Panc1 (cell line): ENCODE measurements around the gene LACRT. TPM values are rescaled to one million over a fixed set of nuclear protein-coding genes. Genes with fewer than 3 reads are reported as not detected.

ENCODE experiments used
- ATAC-seq: fragments of 200-7000 bp; cut with Tn5 transposase; 2 replicates; pipeline ENCODE4 v1.9.1; 2020; ENCODE audit warnings: mild to moderate bottlenecking, moderate library complexity
- BruUV-seq: library from RNA; stranded (reverse); fragments of 400-500 nt; replicated peaks from 2 replicates; lab custom pipeline; 2021; lab: Mats Ljungman, UMichigan
- CTCF ChIA-PET: fragments of 300-600 bp; sonication (Branson Sonifier 250); formaldehyde crosslinking; loops from one replicate; lab custom pipeline; 2022; ENCODE audit warnings: antibody characterized with exemption; lab: Charles Lee
- POLR2A ChIA-PET: fragments of 300-600 bp; sonication (Branson Sonifier 250); formaldehyde crosslinking; loops from one replicate; lab custom pipeline; 2022; ENCODE audit warnings: antibody characterized with exemption; lab: Charles Lee
- DNase-seq: peaks from one replicate; pipeline ENCODE4 v3.0.0-alpha.2; 2010; ENCODE audit warnings: low read depth, low spot score
- H3K27ac ChIP-seq: 2 replicates; pipeline ENCODE4 v1.5.1; 2011; ENCODE audit warnings: mild to moderate bottlenecking, low read length, inconsistent platforms
- H3K27me3 ChIP-seq: fragments of 200-500 bp; sonication (Bioruptor generic); 2 replicates; pipeline ENCODE4 v1.6.0; 2014; ENCODE audit warnings: low read length, inconsistent platforms; ENCODE audit not compliant: control insufficient read depth, insufficient read depth
- H3K36me3 ChIP-seq: fragments of 200-500 bp; sonication (Bioruptor generic); 2 replicates; pipeline ENCODE4 v1.5.1; 2014; ENCODE audit warnings: inconsistent platforms, mild to moderate bottlenecking, low read length, moderate library complexity; ENCODE audit not compliant: control insufficient read depth, insufficient read depth
- H3K4me1 ChIP-seq: 2 replicates; pipeline ENCODE4 v1.5.1; 2011; ENCODE audit warnings: inconsistent platforms, mild to moderate bottlenecking, low read length, moderate library complexity; ENCODE audit not compliant: control insufficient read depth, insufficient read depth
- H3K4me3 ChIP-seq, 2 experiments: 2 replicates each; pipeline ENCODE4 v1.5.1; 2011 to 2012; ENCODE audit warnings: low read depth in 2 of 2, low read length in 2 of 2, mild to moderate bottlenecking in 2 of 2, inconsistent platforms in 1 of 2, moderate library complexity in 1 of 2
- H3K9me3 ChIP-seq: fragments of 200-500 bp; sonication (Bioruptor generic); 2 replicates; pipeline ENCODE4 v1.5.1; 2014; ENCODE audit warnings: low read depth, mild to moderate bottlenecking, inconsistent platforms, low read length, moderate library complexity; ENCODE audit not compliant: control insufficient read depth, insufficient read depth
- POLR2AphosphoS5 ChIP-seq: IDR thresholded peaks from 2 replicates; pipeline ENCODE4 v1.6.1; 2012; ENCODE audit warnings: mild to moderate bottlenecking, low read depth, low read length, moderate library complexity
- SIN3A ChIP-seq: IDR thresholded peaks from 2 replicates; pipeline ENCODE4 v1.6.1; 2012; ENCODE audit warnings: low read depth, mild to moderate bottlenecking, low read length, moderate library complexity, borderline replicate concordance; ENCODE audit not compliant: insufficient read depth
- TCF7L2 ChIP-seq: IDR thresholded peaks from 2 replicates; pipeline ENCODE4 v1.6.1; 2011; ENCODE audit warnings: mild to moderate bottlenecking, low read depth, low read length, inconsistent platforms
- in situ Hi-C: cut with HindIII; loops from 2 replicates; pipeline ENCODE4 v1.10.0; 2016; ENCODE audit warnings: low sequenced_read_pairs, low pct_unique_long_range_greater_than_20kb
- intact Hi-C: fragments of 100-400 bp; cut with micrococcal nuclease; formaldehyde crosslinking; loops from one replicate; pipeline ENCODE4 v1.10.0; 2022; ENCODE audit not compliant: unreplicated experiment
- total RNA-seq: library from RNA; stranded (reverse); gene quantifications from one replicate; pipeline ENCODE4 v1.2.1, GENCODE V29; 2021; ENCODE audit not compliant: unreplicated experiment
- TF ChIP-seq, protein P1 (sequence below), 2 experiments: IDR thresholded peaks; 2 replicates each; pipeline ENCODE4 v1.6.1; 2011 to 2012; ENCODE audit warnings: low read depth in 2 of 2, control low read depth in 1 of 2, low read length in 1 of 2, mild to moderate bottlenecking in 1 of 2, moderate library complexity in 1 of 2; ENCODE audit not compliant: insufficient read depth in 1 of 2
- TF ChIP-seq, protein P2 (sequence below): fragments of 450-650 bp; IDR thresholded peaks from 2 replicates; pipeline ENCODE4 v1.5.1; 2017; ENCODE audit warnings: mild to moderate bottlenecking

Gene LACRT
- total RNA-seq, 1 experiment from 2014 or later, result not detected

DNA sequence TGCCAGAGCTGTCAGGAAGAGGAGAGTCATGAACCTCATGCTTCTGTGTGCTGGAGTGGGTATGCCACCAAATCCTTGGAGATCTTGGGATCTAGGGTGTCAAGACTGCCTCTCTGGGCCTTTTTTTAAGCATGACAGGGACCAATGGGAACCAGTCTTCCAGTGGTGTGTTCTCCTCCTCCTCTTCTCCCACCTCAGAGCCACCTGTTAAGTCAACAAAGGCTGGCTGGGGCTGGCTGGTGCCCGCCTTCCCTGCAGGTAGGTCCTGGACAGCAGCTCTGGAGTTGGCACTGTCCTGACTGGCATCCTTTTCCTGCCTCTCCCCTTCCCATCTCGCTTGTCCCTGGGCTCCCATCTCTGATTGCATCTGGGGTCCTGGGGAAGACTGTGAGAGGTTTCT, 13.6 kb upstream of the LACRT start, which contains the start of gene DCD:
Gene DCD (minus strand): TSS at position 101 of the 400 bp plus-strand sequence. CDS start 62 bp downstream, at position 39.
- intact Hi-C loops (no loop called here), in situ Hi-C loops (no loop called here)
- TF ChIP-seq TCF7L2 (no peak), POLR2AphosphoS5 (no peak), SIN3A (no peak)
- TF ChIP-seq, protein P1, sequence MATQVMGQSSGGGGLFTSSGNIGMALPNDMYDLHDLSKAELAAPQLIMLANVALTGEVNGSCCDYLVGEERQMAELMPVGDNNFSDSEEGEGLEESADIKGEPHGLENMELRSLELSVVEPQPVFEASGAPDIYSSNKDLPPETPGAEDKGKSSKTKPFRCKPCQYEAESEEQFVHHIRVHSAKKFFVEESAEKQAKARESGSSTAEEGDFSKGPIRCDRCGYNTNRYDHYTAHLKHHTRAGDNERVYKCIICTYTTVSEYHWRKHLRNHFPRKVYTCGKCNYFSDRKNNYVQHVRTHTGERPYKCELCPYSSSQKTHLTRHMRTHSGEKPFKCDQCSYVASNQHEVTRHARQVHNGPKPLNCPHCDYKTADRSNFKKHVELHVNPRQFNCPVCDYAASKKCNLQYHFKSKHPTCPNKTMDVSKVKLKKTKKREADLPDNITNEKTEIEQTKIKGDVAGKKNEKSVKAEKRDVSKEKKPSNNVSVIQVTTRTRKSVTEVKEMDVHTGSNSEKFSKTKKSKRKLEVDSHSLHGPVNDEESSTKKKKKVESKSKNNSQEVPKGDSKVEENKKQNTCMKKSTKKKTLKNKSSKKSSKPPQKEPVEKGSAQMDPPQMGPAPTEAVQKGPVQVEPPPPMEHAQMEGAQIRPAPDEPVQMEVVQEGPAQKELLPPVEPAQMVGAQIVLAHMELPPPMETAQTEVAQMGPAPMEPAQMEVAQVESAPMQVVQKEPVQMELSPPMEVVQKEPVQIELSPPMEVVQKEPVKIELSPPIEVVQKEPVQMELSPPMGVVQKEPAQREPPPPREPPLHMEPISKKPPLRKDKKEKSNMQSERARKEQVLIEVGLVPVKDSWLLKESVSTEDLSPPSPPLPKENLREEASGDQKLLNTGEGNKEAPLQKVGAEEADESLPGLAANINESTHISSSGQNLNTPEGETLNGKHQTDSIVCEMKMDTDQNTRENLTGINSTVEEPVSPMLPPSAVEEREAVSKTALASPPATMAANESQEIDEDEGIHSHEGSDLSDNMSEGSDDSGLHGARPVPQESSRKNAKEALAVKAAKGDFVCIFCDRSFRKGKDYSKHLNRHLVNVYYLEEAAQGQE (IDR thresholded peaks at IDR 0.05; ENCODE audit: insufficient read depth in 1 of 2, low read depth in 2 of 2, low read length in 1 of 2), result no peak
- TF ChIP-seq, protein P2, sequence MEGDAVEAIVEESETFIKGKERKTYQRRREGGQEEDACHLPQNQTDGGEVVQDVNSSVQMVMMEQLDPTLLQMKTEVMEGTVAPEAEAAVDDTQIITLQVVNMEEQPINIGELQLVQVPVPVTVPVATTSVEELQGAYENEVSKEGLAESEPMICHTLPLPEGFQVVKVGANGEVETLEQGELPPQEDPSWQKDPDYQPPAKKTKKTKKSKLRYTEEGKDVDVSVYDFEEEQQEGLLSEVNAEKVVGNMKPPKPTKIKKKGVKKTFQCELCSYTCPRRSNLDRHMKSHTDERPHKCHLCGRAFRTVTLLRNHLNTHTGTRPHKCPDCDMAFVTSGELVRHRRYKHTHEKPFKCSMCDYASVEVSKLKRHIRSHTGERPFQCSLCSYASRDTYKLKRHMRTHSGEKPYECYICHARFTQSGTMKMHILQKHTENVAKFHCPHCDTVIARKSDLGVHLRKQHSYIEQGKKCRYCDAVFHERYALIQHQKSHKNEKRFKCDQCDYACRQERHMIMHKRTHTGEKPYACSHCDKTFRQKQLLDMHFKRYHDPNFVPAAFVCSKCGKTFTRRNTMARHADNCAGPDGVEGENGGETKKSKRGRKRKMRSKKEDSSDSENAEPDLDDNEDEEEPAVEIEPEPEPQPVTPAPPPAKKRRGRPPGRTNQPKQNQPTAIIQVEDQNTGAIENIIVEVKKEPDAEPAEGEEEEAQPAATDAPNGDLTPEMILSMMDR, result no peak
- Histone ChIP-seq H3K27ac (no peak within 1 kb of the TSS), H3K4me3 (no peak within 1 kb of the TSS), H3K9me3 (no peaks in the 10 kb centered on the region), H3K4me1 (no peaks in the 10 kb centered on the region), H3K27me3 (peaks cover 24% of the 10 kb centered on the region), H3K36me3 (no peaks in the 10 kb centered on the region)
- POLR2A ChIA-PET, result no interaction called here
- no TSS peak for BruUV-seq
- DNase-seq, result no peak
- ATAC-seq, result no peak
- CTCF ChIA-PET, result no interaction called here

DNA sequence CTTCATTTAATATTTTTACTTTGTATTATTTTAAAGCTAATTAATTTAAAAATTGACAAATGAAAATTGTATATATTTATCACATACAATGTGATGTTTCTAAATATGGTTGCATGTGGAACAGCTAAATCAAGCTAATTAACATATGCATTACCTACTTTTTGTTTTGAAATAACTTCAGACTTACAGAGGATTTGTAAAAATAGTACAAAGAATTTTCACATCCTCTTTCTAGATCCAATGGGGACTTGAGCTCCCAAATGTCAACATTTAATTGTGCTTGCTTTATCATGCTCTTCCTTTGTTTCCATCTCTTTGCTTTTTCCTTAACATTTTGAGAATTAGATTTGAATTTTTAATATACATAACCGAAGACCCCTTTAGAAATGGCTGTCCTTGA, 6.9 kb upstream of the LACRT start:
- intact Hi-C loops, result no loop called here
- POLR2A ChIA-PET, result no interaction called here
- Histone ChIP-seq H3K4me3 (no peak overlapping the region), H3K4me1 (no peaks in the 10 kb centered on the region), H3K27me3 (peaks cover 23% of the 10 kb centered on the region), H3K9me3 (no peaks in the 10 kb centered on the region), H3K27ac (no peak overlapping the region), H3K36me3 (no peaks in the 10 kb centered on the region)
- no peak for TF ChIP-seq SIN3A
- TF ChIP-seq, protein P2, result no peak
- TF ChIP-seq POLR2AphosphoS5, result no peak
- TF ChIP-seq, protein P1 (IDR thresholded peaks at IDR 0.05; ENCODE audit: insufficient read depth in 1 of 2, low read depth in 2 of 2, low read length in 1 of 2), result no peak
- TF ChIP-seq TCF7L2, result no peak
- in situ Hi-C loops, result no loop called here
- no peak for ATAC-seq
- CTCF ChIA-PET, result no interaction called here
- no peak for DNase-seq
- no TSS peak for BruUV-seq
